ENCODE data around the gene RPTOR.

RPTOR gene

DNA sequence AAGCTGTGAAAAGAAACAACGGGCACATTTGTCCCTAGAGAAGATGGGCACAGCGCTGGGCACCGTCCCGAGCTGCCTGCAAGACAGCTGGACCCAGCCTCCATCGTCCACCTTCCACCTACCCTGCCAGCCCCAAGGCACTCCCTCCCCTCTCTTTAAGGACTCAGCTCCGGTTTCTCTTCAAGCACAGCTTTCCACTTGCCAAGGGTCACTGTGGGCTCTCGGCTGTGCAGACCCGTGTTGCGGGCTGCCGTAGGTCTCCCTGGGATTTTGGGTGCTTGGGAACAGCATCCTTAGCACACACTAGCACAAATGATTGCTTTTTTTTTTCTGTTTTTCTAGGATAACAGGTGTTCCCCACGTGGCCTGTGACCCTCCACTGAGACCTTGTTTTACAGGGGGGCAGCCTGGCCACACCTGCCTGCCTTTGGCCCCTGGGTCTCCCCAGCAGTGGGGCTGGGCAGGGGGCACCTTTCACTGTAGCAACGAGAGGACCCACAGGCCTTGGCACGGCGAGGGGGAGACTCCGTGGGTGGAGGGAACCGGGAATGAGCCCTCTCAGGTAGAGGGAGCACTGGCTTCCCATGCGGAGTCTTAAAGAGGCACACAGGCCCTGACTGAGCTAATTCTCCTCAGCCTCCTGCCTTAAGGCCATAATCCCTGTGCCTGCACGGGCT lies 448.4 kb downstream of the RPTOR start:
- no peak for DNase-seq

DNA sequence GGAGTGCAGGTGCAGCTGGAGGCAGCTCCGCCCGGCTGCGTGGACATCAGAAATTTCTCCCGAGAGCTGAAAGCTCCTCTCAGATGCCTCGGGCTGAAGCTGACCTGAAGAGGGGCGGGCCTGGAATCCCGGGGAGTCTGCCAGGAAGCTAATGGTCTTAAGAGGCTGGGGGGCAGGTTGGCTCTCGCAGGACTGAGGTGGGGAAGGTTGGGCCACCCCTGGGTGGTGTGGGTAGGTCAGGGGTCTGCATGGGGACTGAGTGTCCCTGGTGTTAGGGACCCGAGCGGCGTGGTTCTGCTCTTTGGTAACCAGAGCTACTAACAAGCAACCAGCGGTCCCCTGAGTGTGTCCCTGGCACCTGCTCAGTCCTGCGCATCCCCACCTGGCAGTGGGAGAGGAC lies 450.5 kb downstream of the RPTOR start:
- DNase-seq: no peak

DNA sequence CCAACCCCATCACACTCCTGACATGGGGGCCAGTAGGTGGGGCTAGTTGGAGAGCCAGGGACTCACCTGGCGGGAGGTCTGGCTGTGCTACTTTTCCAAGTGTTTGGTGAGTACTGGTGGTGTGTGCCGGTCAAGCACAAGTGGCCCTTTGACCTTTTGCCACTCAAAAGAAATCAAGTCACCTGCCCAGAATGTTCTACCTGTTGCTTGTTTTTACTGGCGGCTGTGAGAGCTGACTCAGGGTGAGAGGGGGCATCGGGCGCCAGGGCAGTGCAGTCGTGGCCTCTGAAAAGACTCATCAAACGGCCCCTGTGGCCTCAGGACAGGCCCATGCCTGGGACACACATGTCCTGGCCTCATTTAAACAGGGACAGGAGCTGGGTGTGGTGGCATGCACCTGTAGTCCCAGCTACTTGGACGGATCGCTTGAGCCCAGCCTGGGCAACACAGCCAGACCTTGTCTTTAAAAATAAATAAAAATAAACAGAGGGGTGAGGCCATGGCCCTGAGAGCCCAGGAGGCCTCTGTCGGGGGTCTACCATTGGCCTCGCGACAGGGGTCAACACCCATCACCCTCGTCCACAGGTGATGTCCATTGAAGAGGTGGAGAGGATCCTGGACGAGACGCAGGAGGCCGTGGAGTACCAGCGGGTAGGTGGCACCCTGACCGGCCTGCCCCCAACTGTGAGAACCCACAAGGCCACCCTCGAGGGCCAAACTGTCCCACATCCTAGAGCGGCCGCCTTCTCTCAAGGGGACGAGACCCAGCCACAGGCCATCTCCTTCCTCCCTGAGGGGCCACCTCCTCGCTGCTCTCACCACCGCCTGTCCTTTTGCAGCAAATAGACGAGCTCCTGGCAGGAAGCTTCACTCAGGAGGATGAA lies 452.0 kb downstream of the RPTOR start:
- no peak for DNase-seq

DNA sequence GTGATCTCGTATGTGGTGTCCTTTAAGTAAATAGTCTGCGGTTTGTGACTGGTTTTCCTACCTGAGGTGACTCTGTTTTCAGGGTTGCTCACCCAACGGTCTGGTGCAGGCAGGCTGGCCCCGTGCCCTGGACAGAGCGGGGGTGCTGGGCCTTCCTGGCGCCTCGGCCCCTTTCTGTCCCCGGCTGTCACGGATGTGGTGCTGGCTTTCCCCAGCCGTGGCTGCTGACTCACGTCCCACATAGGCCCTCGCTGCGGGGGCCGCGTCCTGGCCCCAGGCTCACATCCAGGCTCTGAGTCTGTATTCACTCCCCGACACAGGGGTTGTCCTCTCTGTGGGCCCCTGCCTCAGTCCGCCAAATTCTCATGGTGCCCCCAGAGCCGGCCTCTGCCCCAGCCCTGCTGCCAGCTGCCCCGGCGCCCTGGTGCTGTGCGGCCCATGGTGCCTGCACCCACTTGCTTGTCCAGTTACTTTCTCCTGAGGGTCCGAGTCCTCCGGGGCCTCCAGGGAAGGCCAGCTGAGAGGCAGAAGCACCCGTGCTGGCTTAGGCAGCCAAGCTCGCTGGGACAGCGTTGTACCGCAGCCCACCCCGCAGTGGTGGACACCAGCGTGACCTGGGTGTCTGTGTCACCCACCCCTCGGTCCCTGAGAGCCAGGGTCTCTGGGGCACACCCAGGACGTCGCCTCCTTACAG lies 452.9 kb downstream of the RPTOR start:
- DNase-seq: no peak

DNA sequence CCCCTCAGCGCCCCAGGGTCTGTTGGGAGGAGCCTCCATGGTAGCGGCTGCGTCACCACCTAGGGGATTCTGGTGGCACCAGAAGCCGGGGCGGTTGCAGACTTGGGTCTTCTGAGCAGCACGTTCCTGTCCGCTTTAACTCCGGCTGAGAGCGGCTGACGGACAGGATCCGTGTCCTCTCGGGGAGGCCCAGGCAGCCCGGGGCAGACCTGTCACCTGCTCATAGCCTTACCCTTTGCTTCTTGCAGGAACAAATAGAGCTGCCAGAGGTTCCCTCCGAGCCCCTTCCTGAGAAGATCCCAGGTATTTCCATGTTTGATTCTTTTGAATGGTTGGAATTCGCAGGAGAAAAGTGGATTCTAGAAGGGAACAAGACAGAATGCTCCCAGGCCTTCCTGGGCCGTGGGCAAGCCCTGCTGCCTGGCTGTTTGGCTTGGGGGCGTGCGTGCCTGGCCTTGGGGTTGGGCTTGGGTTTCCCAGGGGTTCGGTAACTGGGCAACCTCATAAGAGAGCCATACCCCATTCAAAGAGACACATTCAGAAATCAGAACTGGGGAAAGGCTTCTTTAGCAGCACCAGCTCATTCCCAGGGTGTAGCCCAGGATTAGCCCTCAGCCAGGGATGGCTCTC lies 453.6 kb downstream of the RPTOR start:
- DNase-seq: no peak

DNA sequence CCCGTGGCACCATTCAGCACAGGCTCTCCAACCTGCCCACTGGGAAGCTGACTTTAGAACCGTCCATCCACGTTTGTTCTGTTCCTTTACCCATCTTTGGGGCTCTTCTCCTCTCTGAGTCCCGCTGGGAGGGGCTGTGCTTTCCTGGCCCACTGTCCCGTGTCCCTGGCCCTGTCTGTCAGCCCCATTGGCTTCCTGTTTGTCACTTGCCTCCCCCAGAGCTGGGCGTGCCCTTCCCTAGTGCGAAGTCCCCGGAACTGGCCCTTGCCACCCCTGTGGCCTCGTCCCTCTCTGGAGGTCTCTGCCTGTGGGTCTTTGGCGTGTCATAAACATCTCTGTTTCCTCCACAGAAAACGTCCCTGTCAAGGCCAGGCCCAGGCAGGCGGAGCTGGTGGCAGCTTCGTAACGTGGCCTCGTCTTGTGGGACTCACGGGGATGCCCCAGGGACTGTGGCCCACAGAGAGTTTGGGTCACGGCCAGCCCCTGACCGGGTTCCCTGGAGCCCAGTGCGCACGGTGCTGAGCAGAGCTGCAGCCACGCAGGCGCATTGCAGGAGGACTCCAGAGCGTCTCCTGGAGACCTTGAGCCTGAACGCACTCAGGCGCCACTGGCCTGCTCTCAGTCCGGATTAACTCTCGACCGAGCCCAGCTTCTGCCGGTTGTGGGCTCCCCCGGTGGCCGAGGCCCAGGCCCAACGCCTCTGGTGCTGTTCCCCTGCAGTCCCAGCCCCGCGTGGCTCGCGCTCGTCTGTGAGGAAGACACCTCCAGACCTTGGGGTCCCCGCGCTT lies 454.3 kb downstream of the RPTOR start:
- DNase-seq: no peak

DNA sequence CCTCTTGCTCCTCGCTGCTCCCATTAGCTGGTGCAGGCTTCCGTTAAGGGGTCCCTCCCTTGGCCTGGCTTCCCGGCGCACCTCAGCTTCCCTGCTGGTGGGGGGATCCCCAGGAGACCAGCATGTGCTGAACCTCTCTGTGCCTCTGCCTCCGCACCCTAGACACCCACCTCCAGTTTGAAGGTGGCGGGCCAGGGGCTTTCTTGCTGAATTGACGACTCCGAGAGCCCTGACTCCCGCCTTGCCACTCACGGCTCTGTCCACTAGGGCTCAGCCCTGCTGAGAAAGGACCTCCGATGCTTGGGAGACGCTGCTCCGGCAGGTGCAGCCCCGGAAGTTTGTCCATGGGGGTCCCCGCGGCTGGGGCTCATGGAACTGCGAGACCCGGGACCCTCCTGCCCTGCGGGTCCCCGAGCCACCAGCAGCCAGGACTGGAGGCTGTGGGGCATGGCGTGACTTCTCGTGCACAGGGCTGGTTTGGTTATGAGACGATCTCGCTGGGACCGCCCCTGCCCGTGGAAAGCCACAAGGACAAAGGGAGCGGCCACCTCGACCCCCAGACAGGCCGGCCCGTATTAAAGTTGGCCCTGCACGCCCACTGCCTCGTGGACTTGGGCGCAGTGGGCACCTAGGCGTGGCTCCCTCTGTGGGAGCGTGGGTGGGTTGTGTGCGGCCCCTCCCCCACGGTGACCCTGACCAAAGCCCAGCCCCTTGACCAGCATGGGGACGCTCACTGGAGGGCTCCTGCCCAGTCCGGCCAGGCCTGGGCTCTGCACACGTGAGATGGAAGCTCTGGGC lies 455.1 kb downstream of the RPTOR start:
- no peak for DNase-seq

DNA sequence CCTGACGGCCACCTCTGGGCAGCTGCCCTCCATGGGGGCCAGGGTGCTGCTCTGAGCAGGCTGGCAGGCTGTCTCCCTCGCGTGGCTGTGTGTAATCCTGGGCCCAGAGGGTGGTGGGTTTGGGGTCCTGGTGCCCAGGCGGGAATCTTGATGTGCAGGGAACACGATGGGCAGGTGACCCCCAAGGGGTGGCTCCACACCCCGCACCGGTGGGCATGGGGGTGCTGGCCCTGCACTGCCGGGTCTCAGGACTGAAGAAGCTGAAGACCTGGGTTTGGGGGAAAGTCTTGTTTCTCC lies 455.6 kb downstream of the RPTOR start:
- no peak for DNase-seq

DNA sequence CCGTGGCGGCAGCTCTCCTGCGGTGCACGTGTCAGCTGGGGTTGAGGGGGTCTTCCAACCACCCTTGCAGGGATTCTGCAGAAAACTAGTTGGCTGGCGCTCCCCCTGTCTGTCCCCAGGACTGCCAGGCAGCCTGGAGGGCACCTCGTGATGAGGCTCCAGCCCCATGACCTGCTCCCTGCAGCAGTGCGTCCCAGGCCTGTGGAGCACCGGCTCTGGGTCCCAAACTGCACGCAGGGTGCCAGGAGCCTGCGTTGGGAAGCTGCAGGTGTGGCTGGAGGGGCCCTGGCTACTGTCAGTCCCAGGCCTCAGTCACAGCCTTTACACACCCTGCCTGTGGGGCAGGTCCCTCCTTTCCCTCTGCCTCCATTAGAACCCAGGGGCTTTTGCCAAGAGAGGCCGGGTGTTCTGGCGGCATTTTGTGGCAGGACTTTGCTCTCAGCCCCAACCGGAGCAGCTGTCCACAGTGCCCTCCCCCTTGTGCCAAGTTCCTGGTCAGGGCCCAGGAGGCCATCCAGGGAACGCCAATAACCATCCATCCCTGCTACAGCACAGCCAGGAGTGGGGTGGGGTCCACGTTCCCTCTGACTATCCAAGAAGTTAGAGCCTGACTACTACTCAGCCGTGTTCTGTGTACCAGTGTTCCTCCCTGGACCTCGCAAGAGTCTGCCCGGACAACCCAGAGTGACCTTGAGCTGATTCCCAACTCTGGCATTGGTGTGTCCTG lies 456.2 kb downstream of the RPTOR start:
- no peak for DNase-seq

DNA sequence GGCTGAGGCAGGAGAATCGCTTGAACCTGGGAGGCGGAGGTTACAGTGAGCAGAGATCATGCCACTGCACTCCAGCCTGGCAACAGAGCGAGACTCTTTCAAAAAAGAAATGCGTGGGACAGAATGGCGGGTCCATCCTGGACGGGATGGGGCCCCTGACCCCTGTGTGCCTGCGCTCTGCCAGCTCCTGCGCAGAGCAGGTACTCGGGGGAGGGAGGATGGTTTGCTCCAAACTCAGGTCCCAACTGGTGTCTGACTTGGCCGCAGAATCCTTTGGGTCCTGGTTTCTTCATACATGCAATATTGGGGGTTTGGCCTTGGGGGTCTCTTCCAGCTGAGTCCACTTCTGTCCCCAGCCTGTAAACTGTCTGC lies 457.4 kb downstream of the RPTOR start:
- DNase-seq: no peak

DNA sequence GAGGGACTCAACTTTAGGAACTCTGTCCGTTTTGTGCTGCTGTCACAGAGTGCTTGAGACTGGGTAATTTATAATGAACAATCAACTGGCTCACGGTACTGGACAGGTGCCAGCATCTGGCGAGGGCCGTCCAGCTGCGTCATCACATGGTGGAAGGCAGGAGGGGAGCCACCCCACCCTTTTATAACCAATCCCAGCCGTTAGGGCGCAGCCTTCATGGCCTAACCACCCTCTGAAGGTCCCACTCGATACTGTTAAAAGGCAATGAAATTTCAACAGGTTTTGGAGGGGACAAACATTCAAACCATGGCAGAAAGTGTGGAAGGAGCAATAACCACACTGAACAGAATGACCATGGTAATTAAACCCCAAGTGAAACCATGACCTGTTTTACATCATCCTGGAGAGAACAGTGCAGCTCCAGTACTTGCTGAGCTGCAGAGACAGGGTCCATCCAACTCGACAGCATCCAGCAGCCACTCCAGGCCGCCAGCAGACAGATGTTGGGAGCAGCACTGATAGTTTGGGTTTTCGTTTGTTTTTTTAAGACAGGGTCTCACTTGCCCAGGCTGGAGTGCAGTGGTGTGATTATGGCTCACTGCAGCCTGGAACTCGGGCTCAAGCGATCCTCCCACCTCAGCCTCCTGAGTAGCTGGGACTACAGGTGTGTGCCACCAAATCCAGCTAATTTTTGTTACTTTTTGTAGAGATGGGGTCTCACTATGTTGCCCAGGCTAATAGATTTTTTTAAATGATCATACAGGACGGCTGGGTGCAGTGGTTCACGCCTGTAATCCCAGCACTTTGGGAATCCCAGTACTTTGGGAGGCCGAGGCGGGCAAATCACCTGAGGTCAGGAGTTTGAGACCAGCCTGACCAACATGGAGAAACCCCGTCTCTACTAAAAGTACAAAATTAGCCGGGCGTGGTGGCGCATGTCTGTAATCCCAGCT lies 458.0 kb downstream of the RPTOR start:
- DNase-seq: no peak

DNA sequence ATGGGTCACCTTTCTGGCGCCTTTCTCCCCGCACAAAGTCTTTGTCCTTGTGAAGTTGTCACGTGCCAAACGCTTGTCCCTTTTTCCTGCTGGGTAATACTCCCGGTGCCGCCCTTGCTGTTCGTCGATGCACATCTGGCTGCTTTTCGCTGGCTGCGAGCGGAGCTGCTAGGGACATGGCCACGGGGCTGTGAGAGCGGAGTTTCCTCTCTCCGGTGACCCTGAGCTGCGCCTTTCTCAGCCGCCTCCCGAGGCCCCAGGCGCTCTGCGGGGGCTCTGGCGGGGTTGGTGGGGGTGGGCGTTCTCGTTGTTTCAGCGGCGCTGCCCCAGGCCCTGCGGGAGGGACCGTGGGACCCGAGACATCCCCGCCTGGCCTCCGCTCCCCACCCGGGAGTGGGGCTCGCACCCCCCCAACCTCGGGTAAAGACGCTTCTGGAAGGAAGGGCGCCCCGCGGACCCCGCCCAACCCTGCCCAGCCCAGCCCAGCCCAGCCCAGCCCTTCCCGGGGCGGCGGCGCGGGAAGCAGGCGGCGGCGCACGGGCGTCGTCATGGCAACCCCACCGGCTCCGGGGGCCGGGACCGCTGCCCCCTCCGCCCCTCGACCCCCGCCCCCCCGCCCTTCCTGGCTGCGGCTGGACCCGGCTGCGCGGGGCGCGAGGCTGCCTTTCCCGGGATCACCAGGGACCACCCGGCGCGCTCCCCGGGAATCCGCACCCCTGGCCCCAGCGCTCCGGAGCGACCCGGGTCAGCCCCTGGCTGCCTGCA lies 459.3 kb downstream of the RPTOR start:
- no peak for DNase-seq

DNA sequence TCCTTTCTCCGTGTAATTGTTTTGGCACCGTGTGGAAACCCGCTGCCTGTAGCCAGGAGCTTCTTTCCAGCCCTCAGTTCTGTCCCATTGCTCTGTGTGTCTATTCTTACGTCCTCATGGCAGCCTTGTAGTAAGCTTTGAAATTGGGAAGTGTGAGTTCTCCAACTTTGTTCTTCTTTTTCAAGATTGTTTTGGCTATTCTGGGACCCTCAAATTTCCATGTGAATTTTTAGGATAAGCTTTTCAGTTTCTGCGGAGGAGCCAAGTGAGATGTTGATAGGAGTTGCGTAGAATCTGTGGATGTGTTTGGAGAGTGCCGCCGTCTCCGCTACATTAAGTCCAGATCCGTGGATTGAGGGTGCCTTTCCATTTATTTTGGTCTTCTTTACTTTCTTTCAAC lies 462.3 kb downstream of the RPTOR start:
- no peak for DNase-seq

DNA sequence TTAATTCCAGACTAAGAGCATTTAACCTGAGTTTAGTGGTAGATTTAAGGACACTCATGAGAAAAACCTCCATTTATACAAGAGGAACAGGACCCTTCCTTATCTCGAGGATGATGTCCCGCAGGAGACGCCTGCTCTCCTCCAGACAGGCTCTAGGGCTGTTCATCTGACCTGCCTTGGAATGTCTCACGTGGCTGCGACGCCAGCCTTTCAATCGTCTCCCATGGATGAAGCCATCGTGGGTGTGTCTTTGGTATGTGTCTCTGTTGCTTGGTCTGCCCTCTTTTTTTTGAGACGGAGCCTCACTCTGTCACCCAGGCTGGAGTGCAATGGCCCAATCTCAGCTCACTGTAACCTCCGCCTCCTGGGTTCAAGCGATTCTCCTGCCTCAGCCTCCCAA lies 463.5 kb downstream of the RPTOR start:
- no peak for DNase-seq

DNA sequence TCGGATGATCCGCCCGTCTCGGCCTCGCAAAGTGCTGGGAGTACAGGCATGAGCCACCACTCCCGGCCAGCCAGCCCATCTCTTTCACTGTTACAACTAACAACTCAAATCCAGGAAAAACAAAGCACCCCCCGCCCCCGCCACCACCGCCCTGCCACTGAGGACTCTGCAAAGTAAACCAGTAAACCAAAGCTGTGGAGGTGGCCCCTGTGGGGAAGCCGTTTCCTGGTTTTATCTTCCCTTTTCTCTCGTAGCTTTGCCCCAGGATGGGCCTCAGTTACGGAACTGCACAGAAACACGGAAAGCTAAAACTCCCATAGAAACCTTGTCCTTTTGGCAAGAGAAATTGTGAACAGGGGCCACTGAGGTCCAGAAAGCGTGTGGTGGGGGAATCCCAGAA lies 464.5 kb downstream of the RPTOR start:
- DNase-seq: no peak

DNA sequence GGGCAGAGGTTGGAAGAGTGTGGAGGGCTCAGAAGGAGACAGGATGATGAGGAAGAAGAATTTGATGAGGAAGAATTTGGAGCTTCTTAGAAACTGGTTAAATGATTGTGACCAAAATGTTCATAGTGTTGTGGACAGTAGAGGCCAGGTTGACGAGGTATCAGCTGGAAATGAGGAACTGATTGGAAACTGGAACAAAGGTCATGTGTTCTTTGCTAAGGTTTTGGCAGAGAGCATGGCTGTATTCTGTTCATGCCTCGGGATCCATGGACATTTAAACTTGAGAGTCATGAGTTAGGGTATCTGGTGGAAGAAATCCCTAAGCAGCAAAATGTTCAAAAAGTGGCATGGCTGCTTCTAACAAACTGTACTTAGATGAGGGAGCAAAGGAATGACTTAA lies 466.3 kb downstream of the RPTOR start:
- DNase-seq: no peak

DNA sequence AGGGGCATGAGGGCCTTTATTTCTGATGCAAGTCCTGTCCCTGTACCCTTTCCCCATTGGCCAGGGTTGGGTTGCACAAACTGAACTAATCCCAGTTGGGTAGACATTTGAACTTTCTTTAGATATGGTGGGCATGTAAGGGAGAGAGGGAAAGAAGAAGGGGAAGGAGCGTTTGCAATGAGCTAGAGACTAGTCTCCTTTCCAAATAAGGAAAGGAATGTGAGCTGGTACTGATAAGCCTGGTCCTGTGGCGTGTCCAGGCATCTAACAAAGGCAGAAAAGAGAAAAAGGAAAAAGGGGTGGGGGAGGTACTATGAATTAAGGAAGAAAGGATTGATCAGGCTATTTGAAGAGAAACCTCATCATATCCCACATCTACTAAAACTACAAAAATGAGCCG lies 467.3 kb downstream of the RPTOR start:
- no peak for DNase-seq

DNA sequence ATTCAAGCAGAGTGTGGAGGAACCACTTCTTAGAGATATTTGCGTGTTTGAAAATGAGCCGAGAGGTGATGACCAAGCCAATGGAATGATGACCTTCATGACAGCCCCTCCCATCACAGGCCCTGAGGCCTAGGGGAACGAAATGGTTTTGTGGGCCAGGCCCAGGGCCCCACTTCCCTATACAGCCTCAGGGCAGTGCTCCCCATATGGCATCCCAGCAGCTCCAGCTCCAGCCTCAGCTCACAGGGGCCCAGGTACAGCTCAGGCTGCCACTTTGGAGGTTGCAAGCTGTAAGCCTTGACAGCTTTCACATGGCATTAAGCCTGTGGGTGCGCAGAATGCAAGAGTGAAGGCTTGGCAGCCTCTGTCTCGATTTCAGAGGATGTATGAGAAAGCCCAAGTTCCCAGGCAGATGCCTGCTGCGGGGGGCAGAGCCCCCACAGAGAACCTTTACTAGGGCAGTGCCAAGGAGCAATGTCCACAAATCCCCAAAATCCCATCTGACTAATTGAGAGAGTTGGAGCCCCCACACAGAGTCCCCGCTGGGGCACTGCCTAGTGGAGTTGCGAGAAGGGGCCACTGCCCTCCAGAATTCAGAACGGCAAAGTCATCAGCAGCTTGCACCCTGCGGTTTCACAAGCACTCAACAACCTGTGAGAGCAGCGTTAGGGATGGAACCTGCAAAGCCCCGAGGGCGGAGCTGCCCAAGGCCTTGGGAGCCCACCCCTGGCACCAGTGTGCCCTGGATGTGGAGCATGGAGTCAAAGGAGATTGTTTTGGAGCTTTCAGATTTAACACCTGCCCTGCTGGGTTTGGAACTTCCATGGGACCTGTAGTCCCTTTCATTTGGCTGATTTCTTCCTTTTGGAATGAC lies 468.2 kb downstream of the RPTOR start:
- no peak for DNase-seq
